Measurements from ENCODE around the gene MYL5. TPM values are rescaled to one million over a fixed set of nuclear protein-coding genes. Genes with fewer than 3 reads are reported as not detected.

Gene MYL5
- total RNA-seq, 1 donor = 9.1 TPM

- no peak for DNase-seq (ENCODE audit: low read depth)
- H3K4me3 ChIP-seq (ENCODE audit: low read depth, low read length) = no peak overlapping the region
- TF ChIP-seq CTCF (IDR thresholded peaks at IDR 0.05; ENCODE audit: insufficient read depth, low read depth, low read length) = no peak
Observed at GRCh38 chr4:684623-685327, 10.4 kb downstream of the MYL5 start.

DNA sequence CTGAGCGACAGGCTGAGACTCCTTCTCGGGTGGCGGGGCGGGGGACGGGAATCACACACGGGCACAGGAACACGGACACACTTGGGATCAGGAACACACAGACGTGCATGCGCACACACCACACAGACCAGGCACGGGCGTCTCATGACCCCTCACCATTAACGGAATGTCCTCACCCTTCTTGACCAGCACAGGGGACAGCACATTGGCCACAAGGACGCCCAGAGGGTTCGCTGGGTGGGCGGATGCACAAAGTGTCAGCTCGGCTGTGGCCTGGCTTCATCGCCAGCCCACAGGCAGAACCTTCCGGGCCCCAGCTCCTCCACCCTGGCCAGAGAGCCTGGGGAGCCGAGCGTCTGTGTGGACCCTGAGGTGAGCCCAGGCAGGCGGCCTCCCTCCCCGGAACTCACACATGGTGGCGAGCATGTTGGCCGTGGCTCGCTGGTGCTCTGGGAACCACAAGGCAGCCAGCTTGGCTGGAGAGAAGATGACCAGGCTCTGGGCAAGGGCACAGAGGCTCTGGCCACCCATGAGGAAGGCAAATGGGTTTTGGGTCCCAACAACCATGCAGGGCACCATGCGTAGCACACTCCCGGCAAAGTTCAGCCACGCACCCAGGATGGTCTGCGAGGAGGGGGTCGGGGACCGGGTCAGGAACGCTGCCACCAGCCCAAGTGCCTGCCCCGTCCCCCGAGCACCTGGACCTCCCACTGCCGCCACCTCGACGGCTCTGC lies 11.5 kb downstream of the MYL5 start:
- no peak overlapping the region for H3K4me3 ChIP-seq (ENCODE audit: low read depth, low read length)
- DNase-seq (ENCODE audit: low read depth) = no peak

DNA sequence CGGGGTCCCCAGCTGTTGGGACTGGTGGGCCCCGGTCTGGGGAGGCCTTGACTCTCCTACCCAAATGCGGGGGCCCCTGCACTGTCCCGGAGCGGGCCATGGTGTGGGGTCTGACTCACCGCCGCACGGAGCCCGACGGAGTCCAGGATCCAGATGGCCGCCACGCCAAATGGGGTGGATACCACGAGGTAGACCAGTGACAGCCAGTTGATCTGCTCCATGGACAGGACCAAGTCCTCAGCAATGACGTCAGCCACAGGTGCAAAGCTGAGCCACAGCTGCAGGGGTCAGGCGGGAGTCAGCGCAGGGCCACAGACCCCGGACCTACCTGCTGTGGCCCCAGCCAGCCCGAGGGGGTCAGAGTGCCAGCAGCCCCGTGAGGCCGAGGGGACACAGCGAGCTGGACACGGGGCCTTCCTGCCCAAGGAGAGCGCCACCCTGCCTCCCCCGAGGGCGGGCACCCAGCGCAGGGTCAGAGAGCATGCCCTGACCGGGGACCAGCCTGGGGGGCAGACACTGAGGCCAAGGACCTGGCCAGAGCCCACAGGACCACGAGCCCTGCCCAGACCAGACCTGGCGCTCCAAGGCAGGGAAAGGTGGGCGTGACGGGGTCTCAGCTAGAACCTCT lies 12.2 kb downstream of the MYL5 start:
- DNase-seq (ENCODE audit: low read depth) = no peak

More for the DNA sequence above, 11.5 kb downstream of the MYL5 start:
- no peak for TF ChIP-seq CTCF (IDR thresholded peaks at IDR 0.05; ENCODE audit: insufficient read depth, low read depth, low read length)

GRCh38 chr4:687048-687970 lies 13.0 kb downstream of the MYL5 start:
- no peak for TF ChIP-seq CTCF (IDR thresholded peaks at IDR 0.05; ENCODE audit: insufficient read depth, low read depth, low read length)
- DNase-seq (ENCODE audit: low read depth) = peak; percentile 92
- peak overlapping the region; percentile 21 for H3K4me3 ChIP-seq (ENCODE audit: low read depth, low read length)

More for the DNA sequence above, 12.2 kb downstream of the MYL5 start:
- no peak for TF ChIP-seq CTCF (IDR thresholded peaks at IDR 0.05; ENCODE audit: insufficient read depth, low read depth, low read length)
- H3K4me3 ChIP-seq (ENCODE audit: low read depth, low read length) = no peak overlapping the region

- TF ChIP-seq CTCF (IDR thresholded peaks at IDR 0.05; ENCODE audit: insufficient read depth, low read depth, low read length) = no peak
- DNase-seq (ENCODE audit: low read depth) = no peak
Observed at GRCh38 chr4:687971-688853, 13.9 kb downstream of the MYL5 start.

More at GRCh38 chr4:687971-688853, 13.9 kb downstream of the MYL5 start:
- peak overlapping the region; percentile 46 for H3K4me3 ChIP-seq (ENCODE audit: low read depth, low read length)

Measured in fibroblast of villous mesenchyme (primary cell).